BJ (cell line): ENCODE results near the gene SULT1A2. TPM values are rescaled to one million over a fixed set of nuclear protein-coding genes. Genes with fewer than 3 reads are reported as not detected.

Experiments used
- CTCF ChIA-PET: fragments of 350-600 bp; formaldehyde crosslinking; extraction: SDS; loops from one replicate; lab custom pipeline; 2021; ENCODE audit warnings: antibody characterized with exemption, inconsistent platforms; lab: Yijun Ruan, JAX
- POLR2A ChIA-PET: fragments of 300-600 bp; sonication (Branson Sonifier 250); formaldehyde crosslinking; extraction: SDS; loops from one replicate; lab custom pipeline; 2021; ENCODE audit warnings: antibody characterized with exemption; lab: Charles Lee
- DNase-seq: peaks from one replicate; pipeline ENCODE4 v3.0.0-alpha.2; 2011; ENCODE audit warnings: low read depth
- H3K27me3 ChIP-seq: 2 replicates; pipeline ENCODE4 v1.6.0; 2011; ENCODE audit warnings: low read length; ENCODE audit not compliant: control insufficient read depth, insufficient read depth
- H3K36me3 ChIP-seq: 2 replicates; pipeline ENCODE4 v1.5.1; 2011; ENCODE audit warnings: low read length; ENCODE audit not compliant: control insufficient read depth, insufficient read depth
- H3K4me3 ChIP-seq: 2 replicates; pipeline ENCODE4 v1.5.1; 2011; ENCODE audit warnings: low read depth, mild to moderate bottlenecking, control low read depth, low read length
- polyA plus RNA-seq: library from polyadenylated mRNA; depleted of rRNA; stranded (reverse); fragments of >200 nt; gene quantifications from 2 replicates; pipeline ENCODE4 v1.2.3, GENCODE V29; 2011
- TF ChIP-seq, protein P1 (sequence below): IDR thresholded peaks from 2 replicates; pipeline ENCODE4 v1.5.1; 2011; ENCODE audit warnings: low read depth, mild to moderate bottlenecking, control low read depth, inconsistent platforms, low read length, moderate library complexity; ENCODE audit not compliant: insufficient read depth

Gene SULT1A2
- polyA plus RNA-seq, 1 experiment = not detected

DNA sequence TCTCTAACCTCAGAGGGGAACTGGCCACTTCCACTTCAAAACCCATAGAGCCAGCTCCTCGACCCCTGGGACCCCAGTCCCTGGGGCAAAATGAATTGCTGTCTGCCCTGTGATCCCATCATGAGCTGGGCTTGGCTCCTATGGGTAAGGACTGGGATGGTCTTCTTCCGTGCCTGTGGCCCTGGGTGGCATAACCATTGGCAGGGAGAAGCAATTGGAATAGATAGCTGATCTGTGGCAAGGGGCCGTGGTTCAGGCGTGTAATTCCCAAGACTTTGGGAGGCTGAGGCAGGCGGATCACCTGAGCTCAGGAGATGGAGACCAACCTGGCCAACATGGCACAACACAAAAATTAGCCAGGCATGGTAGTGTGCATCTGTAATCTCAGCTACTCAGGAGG, 4.3 kb downstream of the SULT1A2 start:
- TF ChIP-seq, protein P1, sequence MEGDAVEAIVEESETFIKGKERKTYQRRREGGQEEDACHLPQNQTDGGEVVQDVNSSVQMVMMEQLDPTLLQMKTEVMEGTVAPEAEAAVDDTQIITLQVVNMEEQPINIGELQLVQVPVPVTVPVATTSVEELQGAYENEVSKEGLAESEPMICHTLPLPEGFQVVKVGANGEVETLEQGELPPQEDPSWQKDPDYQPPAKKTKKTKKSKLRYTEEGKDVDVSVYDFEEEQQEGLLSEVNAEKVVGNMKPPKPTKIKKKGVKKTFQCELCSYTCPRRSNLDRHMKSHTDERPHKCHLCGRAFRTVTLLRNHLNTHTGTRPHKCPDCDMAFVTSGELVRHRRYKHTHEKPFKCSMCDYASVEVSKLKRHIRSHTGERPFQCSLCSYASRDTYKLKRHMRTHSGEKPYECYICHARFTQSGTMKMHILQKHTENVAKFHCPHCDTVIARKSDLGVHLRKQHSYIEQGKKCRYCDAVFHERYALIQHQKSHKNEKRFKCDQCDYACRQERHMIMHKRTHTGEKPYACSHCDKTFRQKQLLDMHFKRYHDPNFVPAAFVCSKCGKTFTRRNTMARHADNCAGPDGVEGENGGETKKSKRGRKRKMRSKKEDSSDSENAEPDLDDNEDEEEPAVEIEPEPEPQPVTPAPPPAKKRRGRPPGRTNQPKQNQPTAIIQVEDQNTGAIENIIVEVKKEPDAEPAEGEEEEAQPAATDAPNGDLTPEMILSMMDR = no peak
- Histone ChIP-seq H3K4me3 (no peak overlapping the region), H3K27me3 (no peaks in the 10 kb centered on the region), H3K36me3 (peaks cover 7% of the 10 kb centered on the region)
- DNase-seq = no peak
- CTCF ChIA-PET = interaction anchor here (1.5 kb wide), 1 partner anchor 11 kb away, joined by 6 read pairs; no protein-coding TSS in a partner anchor
- POLR2A ChIA-PET = interaction anchor here (0.5 kb wide), 1 partner anchor 1242 kb away, joined by 5 read pairs; no protein-coding TSS in a partner anchor

DNA sequence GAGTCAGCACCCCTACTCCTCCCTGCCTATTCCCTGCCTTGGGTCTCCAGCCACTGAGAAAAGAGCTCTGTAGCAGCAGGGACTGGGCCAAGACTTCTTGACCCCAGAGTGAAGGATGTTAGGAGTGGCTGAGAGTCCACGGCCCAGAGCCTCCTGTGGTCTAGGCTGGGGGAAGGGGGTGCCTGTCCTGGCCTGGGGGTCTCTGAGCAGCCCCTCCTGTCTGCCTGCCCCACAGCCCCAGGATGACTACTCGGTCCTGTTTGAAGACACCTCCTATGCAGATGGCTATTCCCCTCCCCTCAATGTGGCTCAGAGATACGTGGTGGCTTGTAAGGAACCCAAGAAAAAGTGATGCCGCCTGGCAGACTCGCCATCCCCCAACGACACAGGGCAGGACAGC, 5.5 kb downstream of the SULT1A2 start:
- POLR2A ChIA-PET = no interaction called here
- TF ChIP-seq, protein P1 = no peak
- CTCF ChIA-PET = no interaction called here
- H3K36me3 ChIP-seq = peaks cover 7% of the 10 kb centered on the region
- H3K4me3 ChIP-seq = no peak overlapping the region
- H3K27me3 ChIP-seq = no peaks in the 10 kb centered on the region
- no peak for DNase-seq

GRCh38 chr16:28590384-28591340, 6.2 kb downstream of the SULT1A2 start:
- CTCF ChIA-PET = no interaction called here
- DNase-seq = no peak

GRCh38 chr16:28589930-28590329, 6.9 kb downstream of the SULT1A2 start:
- ChIA-PET CTCF (no interaction called here), POLR2A (no interaction called here)

More at GRCh38 chr16:28590384-28591340, 6.2 kb downstream of the SULT1A2 start:
- TF ChIP-seq, protein P1 = no peak
- POLR2A ChIA-PET = no interaction called here
- no peaks in the 10 kb centered on the region for H3K27me3 ChIP-seq
- H3K36me3 ChIP-seq = peaks cover 7% of the 10 kb centered on the region
- no peak overlapping the region for H3K4me3 ChIP-seq

DNA sequence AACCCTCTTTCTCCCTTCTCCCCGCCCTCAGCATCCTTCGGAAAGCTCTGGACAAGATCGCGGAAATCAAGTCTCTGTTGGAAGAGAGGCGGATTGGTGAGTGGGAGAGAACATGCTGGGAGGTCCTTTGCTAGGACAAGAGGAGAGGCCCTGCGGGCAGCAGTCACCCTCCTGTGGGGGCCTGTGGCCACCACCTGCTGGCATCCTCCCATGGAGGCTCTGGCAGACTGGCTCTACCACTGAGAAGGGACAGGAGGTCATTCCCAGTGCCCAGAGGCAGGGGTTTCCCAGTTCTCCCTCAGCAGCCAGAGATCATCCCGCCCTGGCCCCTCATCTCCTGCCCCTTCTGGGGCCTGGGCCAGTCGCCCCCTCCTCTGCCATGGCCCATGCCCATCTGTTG, 7.8 kb downstream of the SULT1A2 start:
- POLR2A ChIA-PET = no interaction called here
- TF ChIP-seq, protein P1 = no peak
- CTCF ChIA-PET = no interaction called here
- H3K4me3 ChIP-seq = no peak overlapping the region
- peaks cover 7% of the 10 kb centered on the region for H3K36me3 ChIP-seq
- H3K27me3 ChIP-seq = no peaks in the 10 kb centered on the region
- DNase-seq = no peak

More at GRCh38 chr16:28589930-28590329, 6.9 kb downstream of the SULT1A2 start:
- no peak for DNase-seq
- Histone ChIP-seq H3K27me3 (no peaks in the 10 kb centered on the region), H3K4me3 (no peak overlapping the region), H3K36me3 (peaks cover 7% of the 10 kb centered on the region)
- TF ChIP-seq, protein P1 = no peak
